OCI-LY1 (cell line): ENCODE results near the gene MATR3.

Experiments used
- H2AFZ ChIP-seq: fragments of 200-600 bp; sonication (generic), shearing (Covaris generic); 2 replicates; pipeline ENCODE4 v1.6.0; 2014; ENCODE audit warnings: antibody characterized with exemption, mild to moderate bottlenecking, low read length
- H3F3A ChIP-seq: fragments of 200-600 bp; sonication (generic), shearing (Covaris generic); 2 replicates; pipeline ENCODE4 v1.6.0; 2014; ENCODE audit warnings: mild to moderate bottlenecking, antibody characterized with exemption, low read length, moderate library complexity; ENCODE audit not compliant: insufficient read depth
- H3K27ac ChIP-seq: fragments of 200-600 bp; sonication (generic); 2 replicates; pipeline ENCODE4 v1.5.1; 2014; ENCODE audit warnings: low read length, mixed run types, mild to moderate bottlenecking, low read depth; ENCODE audit not compliant: poor library complexity, severe bottlenecking
- H3K27me3 ChIP-seq: fragments of 200-600 bp; sonication (generic); 2 replicates; pipeline ENCODE4 v1.6.0; 2014; ENCODE audit warnings: antibody characterized with exemption, mild to moderate bottlenecking, low read length, moderate library complexity; ENCODE audit not compliant: insufficient read depth
- H3K36me3 ChIP-seq: fragments of 200-600 bp; sonication (generic); 2 replicates; pipeline ENCODE4 v1.6.1; 2014; ENCODE audit warnings: mild to moderate bottlenecking, antibody characterized with exemption, low read length, moderate library complexity, mixed read lengths; ENCODE audit not compliant: insufficient read depth
- H3K4me1 ChIP-seq: fragments of 200-600 bp; sonication (generic); 2 replicates; pipeline ENCODE4 v1.5.1; 2014; ENCODE audit warnings: mild to moderate bottlenecking, low read length, moderate library complexity; ENCODE audit not compliant: insufficient read depth, severe bottlenecking
- H3K4me2 ChIP-seq: fragments of 200-600 bp; sonication (generic), shearing (Covaris generic); 2 replicates; pipeline ENCODE4 v1.6.1; 2014; ENCODE audit warnings: low read length
- H3K4me3 ChIP-seq: fragments of 200-600 bp; sonication (generic); 2 replicates; pipeline ENCODE4 v1.5.1; 2014; ENCODE audit warnings: low read length, low read depth, mild to moderate bottlenecking, mixed read lengths; ENCODE audit not compliant: poor library complexity, severe bottlenecking
- H3K79me2 ChIP-seq: fragments of 200-600 bp; shearing (Covaris generic); 2 replicates; pipeline ENCODE4 v1.6.1; 2016; ENCODE audit warnings: mixed run types, low read length, mixed read lengths; ENCODE audit not compliant: insufficient read depth
- H3K9ac ChIP-seq: fragments of 200-600 bp; sonication (generic), shearing (Covaris generic); 2 replicates; pipeline ENCODE4 v1.6.1; 2014; ENCODE audit warnings: mild to moderate bottlenecking, low read length, mixed read lengths
- H3K9me2 ChIP-seq: fragments of 200-600 bp; sonication (generic), shearing (Covaris generic); 2 replicates; pipeline ENCODE4 v1.6.1; 2014; ENCODE audit warnings: low read depth, mild to moderate bottlenecking, low read length, mixed read lengths
- H3K9me3 ChIP-seq: fragments of 200-600 bp; shearing (Covaris generic); 2 replicates; pipeline ENCODE4 v1.6.1; 2014; ENCODE audit warnings: low read length, mixed read lengths
- H4K20me1 ChIP-seq: fragments of 200-600 bp; sonication (generic), shearing (Covaris generic); 2 replicates; pipeline ENCODE4 v1.6.0; 2016; ENCODE audit warnings: mild to moderate bottlenecking, low read length; ENCODE audit not compliant: insufficient read depth
- CTCF ChIP-seq: fragments of 200-600 bp; sonication (generic), shearing (Covaris generic); IDR thresholded peaks from 2 replicates; pipeline ENCODE4 v1.5.1; 2017; ENCODE audit warnings: mild to moderate bottlenecking, antibody characterized with exemption, low read length, moderate library complexity, mixed read lengths
- EZH2 ChIP-seq: fragments of 200-600 bp; sonication (generic), shearing (Covaris generic); IDR thresholded peaks from 2 replicates; pipeline ENCODE4 v1.8.0; 2017; ENCODE audit warnings: borderline replicate concordance, mixed run types, mild to moderate bottlenecking, antibody characterized with exemption, low read length, moderate library complexity, mixed read lengths

The MATR3 gene

GRCh38 chr5:139291051-139291450 is 2.5 kb upstream of the MATR3 start:
- TF ChIP-seq EZH2 (no peak), CTCF (no peak)
- H3K9ac ChIP-seq: no peak overlapping the region
- peaks cover 15% of the 10 kb centered on the region for H3K36me3 ChIP-seq
- peaks cover 11% of the 10 kb centered on the region for H3K4me1 ChIP-seq
- no peak overlapping the region for H3K4me2 ChIP-seq
- no peaks in the 10 kb centered on the region for H3K9me3 ChIP-seq
- H3K79me2 ChIP-seq: peaks cover 22% of the 10 kb centered on the region
- no peak overlapping the region for H3K27ac ChIP-seq
- H3K4me3 ChIP-seq: no peak overlapping the region
- no peaks in the 10 kb centered on the region for H4K20me1 ChIP-seq
- no peaks in the 10 kb centered on the region for H3K9me2 ChIP-seq
- H3K27me3 ChIP-seq: no peaks in the 10 kb centered on the region
- no peak overlapping the region for H2AFZ ChIP-seq
- H3F3A ChIP-seq: 0 out of 2 replicates have a peak, but pooled peaks cover 6% of the 10 kb centered on the region

- H4K20me1 ChIP-seq: no peaks in the 10 kb centered on the region
- H3K4me3 ChIP-seq: peak overlapping the region; percentile 97
- peak overlapping the region; percentile 16 for H3K27ac ChIP-seq
- H3K4me2 ChIP-seq: peak overlapping the region; percentile 68
- peaks cover 14% of the 10 kb centered on the region for H3K36me3 ChIP-seq
- no peaks in the 10 kb centered on the region for H3K9me3 ChIP-seq
- TF ChIP-seq EZH2 (no peak), CTCF (no peak)
- H3K27me3 ChIP-seq: no peaks in the 10 kb centered on the region
- no peaks in the 10 kb centered on the region for H3F3A ChIP-seq
- H3K79me2 ChIP-seq: peaks cover 43% of the 10 kb centered on the region
- peak overlapping the region; percentile 97 for H3K9ac ChIP-seq
- no peaks in the 10 kb centered on the region for H3K9me2 ChIP-seq
- peaks cover 32% of the 10 kb centered on the region for H3K4me1 ChIP-seq
- H2AFZ ChIP-seq: no peak overlapping the region
These were observed 386 bp upstream of the MATR3 start for GRCh38 chr5:139293202-139293506.

DNA sequence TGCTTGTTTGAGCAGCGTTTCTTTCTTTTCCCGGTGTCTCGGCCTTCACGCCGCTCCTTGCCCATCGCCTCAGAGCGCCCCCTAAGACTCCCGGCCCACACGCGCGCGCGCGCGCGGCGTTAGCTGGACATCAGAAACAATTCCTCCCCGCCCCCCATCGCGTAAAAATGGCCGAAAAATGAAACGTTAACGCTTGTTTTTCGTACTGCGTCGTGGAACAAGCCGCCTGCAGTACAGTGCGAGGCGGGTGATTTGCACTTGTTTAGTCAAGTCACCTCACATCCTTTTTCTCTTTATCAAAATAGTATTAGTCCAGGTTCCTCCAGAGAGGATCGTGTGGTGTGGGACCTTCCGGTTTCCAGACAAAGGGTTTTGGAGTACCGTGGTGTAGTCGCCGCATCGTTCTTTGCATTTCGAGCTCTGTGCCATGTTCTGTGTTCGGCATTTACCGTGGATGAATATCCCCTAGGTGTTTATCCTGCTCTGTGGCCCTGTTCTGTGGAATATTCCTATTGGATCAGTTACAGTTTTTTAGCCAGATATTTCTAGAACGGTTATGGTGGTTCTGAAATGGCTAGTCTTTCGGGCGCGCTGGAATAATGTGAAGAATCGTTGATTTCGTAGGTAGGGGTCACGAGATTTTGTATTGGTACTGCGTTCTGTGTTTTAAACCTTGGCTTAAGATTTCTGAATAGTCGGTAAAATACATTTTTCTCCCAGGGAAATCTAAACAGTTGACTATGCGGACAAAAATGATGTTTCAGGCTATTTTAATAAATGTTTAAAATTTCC is 1.0 kb downstream of the MATR3 start:
- no peaks in the 10 kb centered on the region; the same call in 1 of the 2 replicates for H4K20me1 ChIP-seq
- peak overlapping the region; percentile 91 for H3K27ac ChIP-seq
- peak overlapping the region; percentile 68 for H3K4me2 ChIP-seq
- peaks cover 57% of the 10 kb centered on the region for H3K79me2 ChIP-seq
- peaks cover 46% of the 10 kb centered on the region for H3K4me1 ChIP-seq
- no peaks in the 10 kb centered on the region for H3K9me2 ChIP-seq
- H3K27me3 ChIP-seq: no peaks in the 10 kb centered on the region
- H3K9ac ChIP-seq: peak overlapping the region; percentile 97
- no peak for TF ChIP-seq EZH2
- peak; percentile 39 for TF ChIP-seq CTCF
- H2AFZ ChIP-seq: no peak overlapping the region
- H3K36me3 ChIP-seq: peaks cover 19% of the 10 kb centered on the region
- no peaks in the 10 kb centered on the region for H3K9me3 ChIP-seq
- no peaks in the 10 kb centered on the region for H3F3A ChIP-seq
- peak overlapping the region; percentile 97 for H3K4me3 ChIP-seq
